Lower leg skin (tissue), 3 donors: Measurements from ENCODE around the gene NTSR2.

Experiments used
- CTCF ChIP-seq, 3 donors: fragments of 450-650 bp; IDR thresholded peaks; one replicate each; pipeline ENCODE4 v1.5.1; 2016; ENCODE audit warnings: antibody characterized with exemption in 3 of 3, mild to moderate bottlenecking in 3 of 3, moderate library complexity in 2 of 3
- POLR2A ChIP-seq, 2 donors: fragments of 450-650 bp; IDR thresholded peaks; one replicate each; pipeline ENCODE4 v1.6.1; 2016 to 2017; ENCODE audit warnings: antibody characterized with exemption in 2 of 2, mild to moderate bottlenecking in 1 of 2, moderate library complexity in 1 of 2

GRCh38 chr2:11701206-11701605, 31.2 kb upstream of the NTSR2 start:
- TF ChIP-seq CTCF (IDR thresholded peaks at IDR 0.05): no peak
- no peak for TF ChIP-seq POLR2A (IDR thresholded peaks at IDR 0.05)
